HepG2 (cell line): ENCODE measurements around the gene HSD11B2. TPM values are rescaled to one million over a fixed set of nuclear protein-coding genes. Genes with fewer than 3 reads are reported as not detected.

ENCODE experiments used
- ATAD3A ChIP-seq: sonication (generic); formaldehyde crosslinking; IDR thresholded peaks from 2 replicates; pipeline ENCODE4 v1.4.0; 2020; ENCODE audit warnings: missing genetic modification reagents
- GATA4 ChIP-seq: sonication (generic); IDR thresholded peaks from 2 replicates; pipeline ENCODE4 v1.6.1; 2016; ENCODE audit warnings: antibody characterized with exemption, low read depth, borderline replicate concordance
- GATAD1 ChIP-seq: IDR thresholded peaks from 2 replicates; pipeline ENCODE4 v1.6.1; 2016; ENCODE audit warnings: missing genetic modification reagents, missing compliant biosample characterization
- HHEX ChIP-seq: IDR thresholded peaks from 2 replicates; pipeline ENCODE4 v1.6.1; 2016; ENCODE audit warnings: control low read depth
- KLF16 ChIP-seq, 2 experiments: sonication (generic) in 1 of 2; formaldehyde crosslinking in 1 of 2; IDR thresholded peaks; 2 replicates each; pipeline versions ENCODE4 v1.6.1 to v1.8.0; 2016 to 2023; ENCODE audit warnings: missing genetic modification reagents in 2 of 2, missing compliant biosample characterization in 1 of 2
- MTF2 ChIP-seq: sonication (generic); formaldehyde crosslinking; IDR thresholded peaks from 2 replicates; pipeline ENCODE4 v1.5.0; 2020; ENCODE audit warnings: missing genetic modification reagents, borderline replicate concordance
- NRL ChIP-seq: sonication (generic); formaldehyde crosslinking; IDR thresholded peaks from 2 replicates; pipeline ENCODE4 v1.5.0; 2020; ENCODE audit warnings: missing genetic modification reagents, mild to moderate bottlenecking, moderate library complexity, borderline replicate concordance
- PAWR ChIP-seq: sonication (generic); formaldehyde crosslinking; IDR thresholded peaks from 2 replicates; pipeline ENCODE4 v1.4.0; 2020; ENCODE audit warnings: missing genetic modification reagents, mild to moderate bottlenecking, borderline replicate concordance
- PHF20 ChIP-seq: sonication (generic); formaldehyde crosslinking; IDR thresholded peaks from 2 replicates; pipeline ENCODE4 v1.5.0; 2020; ENCODE audit warnings: mild to moderate bottlenecking, missing genetic modification reagents
- POLR2A ChIP-seq, 2 experiments: IDR thresholded peaks; 2 replicates each; pipeline ENCODE4 v1.6.1; 2011; ENCODE audit warnings: low read depth in 2 of 2, low read length in 2 of 2, mild to moderate bottlenecking in 1 of 2, moderate library complexity in 1 of 2; ENCODE audit not compliant: insufficient read depth in 1 of 2
- SIN3A ChIP-seq: IDR thresholded peaks from 2 replicates; pipeline ENCODE4 v1.6.1; 2011; ENCODE audit warnings: low read depth, mild to moderate bottlenecking, control low read depth, low read length, borderline replicate concordance
- SIN3B ChIP-seq: fragments of 150-350 bp; IDR thresholded peaks from 2 replicates; pipeline ENCODE4 v1.6.1; 2014; ENCODE audit warnings: low read length
- SIX4 ChIP-seq: sonication (generic); formaldehyde crosslinking; IDR thresholded peaks from 2 replicates; pipeline ENCODE4 v1.4.0; 2020; ENCODE audit warnings: missing genetic modification reagents
- SMARCC2 ChIP-seq: fragments of 450-650 bp; IDR thresholded peaks from 2 replicates; pipeline ENCODE4 v1.6.1; 2017; ENCODE audit warnings: antibody characterized with exemption, mild to moderate bottlenecking
- SOX6 ChIP-seq, 2 experiments: fragments of 450-650 bp in 1 of 2; sonication (generic) in 1 of 2; formaldehyde crosslinking in 1 of 2; IDR thresholded peaks; 2 replicates each; pipeline versions ENCODE4 v1.4.0 to v1.6.1; 2017 to 2020; ENCODE audit warnings: antibody characterized with exemption in 1 of 2, mild to moderate bottlenecking in 1 of 2, missing genetic modification reagents in 1 of 2
- ZC3H4 ChIP-seq: sonication (generic); formaldehyde crosslinking; IDR thresholded peaks from 2 replicates; pipeline ENCODE4 v1.4.0; 2020; ENCODE audit warnings: missing genetic modification reagents, borderline replicate concordance
- ZNF124 ChIP-seq: sonication (generic); formaldehyde crosslinking; IDR thresholded peaks from 2 replicates; pipeline ENCODE4 v1.4.0; 2020; ENCODE audit warnings: missing genetic modification reagents
- ZNF44 ChIP-seq: sonication (generic); formaldehyde crosslinking; IDR thresholded peaks from 2 replicates; pipeline ENCODE4 v1.5.1; 2020; ENCODE audit warnings: mild to moderate bottlenecking, missing genetic modification reagents
- ZNF468 ChIP-seq: sonication (generic); formaldehyde crosslinking; IDR thresholded peaks from 2 replicates; pipeline ENCODE4 v1.8.0; 2022; ENCODE audit warnings: mild to moderate bottlenecking, moderate library complexity, missing genetic modification reagents
- ZNF713 ChIP-seq: sonication (generic); formaldehyde crosslinking; IDR thresholded peaks from 2 replicates; pipeline ENCODE4 v1.4.0; 2020; ENCODE audit warnings: mild to moderate bottlenecking, missing genetic modification reagents
- ZNF75D ChIP-seq: sonication (generic); formaldehyde crosslinking; IDR thresholded peaks from 2 replicates; pipeline ENCODE4 v1.8.1; 2023; ENCODE audit warnings: missing genetic modification reagents, mild to moderate bottlenecking, borderline replicate concordance
- ZNF761 ChIP-seq: sonication (generic); formaldehyde crosslinking; conservative IDR thresholded peaks from 2 replicates; pipeline ENCODE4 v1.4.0; 2020; ENCODE audit warnings: mild to moderate bottlenecking, missing genetic modification reagents
- ZNF83 ChIP-seq: sonication (generic); formaldehyde crosslinking; IDR thresholded peaks from 2 replicates; pipeline ENCODE4 v1.4.0; 2020; ENCODE audit warnings: missing genetic modification reagents, mild to moderate bottlenecking, borderline replicate concordance
- polyA plus RNA-seq, 8 experiments: library from polyadenylated mRNA; depleted of rRNA in 3 of 8; stranded (reverse) in 7 of 8; unstranded in 1 of 8; fragments of >200 nt; fragmentation: Illumina TruSeq in 4 of 8; extraction: Trizol in 4 of 8; gene quantifications; 2 replicates each; pipeline versions ENCODE4 v1.2.1 to v1.2.3, GENCODE V29; 2011 to 2016; ENCODE audit warnings: low read depth in 4 of 8, missing spikeins in 1 of 8, mixed read lengths in 1 of 8; ENCODE audit not compliant: insufficient read depth in 1 of 8
- total RNA-seq, 5 experiments: library from RNA; depleted of rRNA; stranded (reverse); fragments of >200 nt; fragmentation: Illumina TruSeq; extraction: Trizol; gene quantifications; 2 replicates each; pipeline ENCODE4 v1.2.3, GENCODE V29; 2016; ENCODE audit warnings: low read depth in 1 of 5
- TF ChIP-seq, protein P1 (sequence below): sonication (generic); formaldehyde crosslinking; IDR thresholded peaks from 2 replicates; pipeline ENCODE4 v1.4.0; 2020; ENCODE audit warnings: missing genetic modification reagents
- TF ChIP-seq, protein P2 (sequence below): sonication (generic); formaldehyde crosslinking; IDR thresholded peaks from 2 replicates; pipeline ENCODE4 v1.8.0; 2022; ENCODE audit warnings: low read depth, missing genetic modification reagents
- TF ChIP-seq, protein P3 (sequence below): sonication (generic); formaldehyde crosslinking; IDR thresholded peaks from 2 replicates; pipeline ENCODE4 v1.4.0; 2020; ENCODE audit warnings: missing genetic modification reagents, mild to moderate bottlenecking, borderline replicate concordance

Gene HSD11B2
- total and polyA plus RNA-seq, 2 of the 13 experiments (the other 11 are each of a cell fraction or from before 2014, with no cell fraction given) = 8.9 to 13.6 TPM

DNA sequence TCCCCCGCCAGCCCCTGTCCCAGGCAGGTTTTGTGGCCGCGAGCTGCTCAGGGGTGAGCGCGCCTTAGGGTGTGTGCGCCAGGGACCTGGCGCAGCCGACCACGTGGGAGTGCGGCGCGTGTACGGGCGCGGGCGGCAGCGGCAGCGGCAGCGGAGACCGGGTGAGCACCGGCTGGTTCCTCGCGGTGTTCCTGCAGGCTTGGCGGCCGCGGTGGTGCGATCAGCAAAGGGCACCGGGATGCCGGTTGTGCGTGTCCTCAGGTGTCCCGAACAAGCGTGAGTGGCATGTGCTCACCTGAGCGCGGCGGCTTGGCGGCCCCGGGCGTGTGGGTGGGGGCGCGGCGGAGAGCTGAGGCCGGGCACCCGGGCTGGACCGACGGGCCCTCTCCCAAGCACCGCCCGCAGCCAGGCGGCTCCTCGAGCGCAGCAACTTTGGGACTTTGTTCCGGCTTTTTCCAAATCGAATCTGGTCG lies 381 bp upstream of the HSD11B2 start (continued):
- TF ChIP-seq, protein P1, sequence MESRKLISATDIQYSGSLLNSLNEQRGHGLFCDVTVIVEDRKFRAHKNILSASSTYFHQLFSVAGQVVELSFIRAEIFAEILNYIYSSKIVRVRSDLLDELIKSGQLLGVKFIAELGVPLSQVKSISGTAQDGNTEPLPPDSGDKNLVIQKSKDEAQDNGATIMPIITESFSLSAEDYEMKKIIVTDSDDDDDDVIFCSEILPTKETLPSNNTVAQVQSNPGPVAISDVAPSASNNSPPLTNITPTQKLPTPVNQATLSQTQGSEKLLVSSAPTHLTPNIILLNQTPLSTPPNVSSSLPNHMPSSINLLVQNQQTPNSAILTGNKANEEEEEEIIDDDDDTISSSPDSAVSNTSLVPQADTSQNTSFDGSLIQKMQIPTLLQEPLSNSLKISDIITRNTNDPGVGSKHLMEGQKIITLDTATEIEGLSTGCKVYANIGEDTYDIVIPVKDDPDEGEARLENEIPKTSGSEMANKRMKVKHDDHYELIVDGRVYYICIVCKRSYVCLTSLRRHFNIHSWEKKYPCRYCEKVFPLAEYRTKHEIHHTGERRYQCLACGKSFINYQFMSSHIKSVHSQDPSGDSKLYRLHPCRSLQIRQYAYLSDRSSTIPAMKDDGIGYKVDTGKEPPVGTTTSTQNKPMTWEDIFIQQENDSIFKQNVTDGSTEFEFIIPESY (CRISPR knock-in tag) = no peak
- TF ChIP-seq SMARCC2 (no peak), ZNF75D (CRISPR knock-in tag) (no peak; the same call in 1 of the 2 replicates), ZNF468 (peak; percentile 85; the same call in 1 of the 2 replicates), ZNF83 (CRISPR knock-in tag) (peak; percentile 90), ZNF44 (peak; percentile 90; the same call in 1 of the 2 replicates), MTF2 (CRISPR knock-in tag) (no peak), POLR2A (IDR thresholded peaks at IDR 0.05; ENCODE audit: insufficient read depth in 1 of 2, low read depth in 2 of 2, low read length in 2 of 2) (peak in 1 of 2 experiments; percentile 78; a peak in 2 of 4 replicates), HHEX (CRISPR knock-in tag) (no peak), SIN3B (no peak), ZNF713 (CRISPR knock-in tag) (no peak), ATAD3A (CRISPR knock-in tag) (0 out of 2 replicates have a peak, but pooled peaks have one; percentile 33), GATAD1 (CRISPR knock-in tag) (no peak), NRL (peak; percentile 78), SIX4 (no peak), PHF20 (CRISPR knock-in tag) (no peak), PAWR (peak; percentile 90; the same call in 1 of the 2 replicates), ZNF124 (CRISPR knock-in tag) (no peak), SIN3A (peak; percentile 60; the same call in 1 of the 2 replicates), GATA4 (no peak; the same call in 1 of the 2 replicates), SOX6 (IDR thresholded peaks at IDR 0.05) (no peak), SOX6 (CRISPR knock-in tag; IDR thresholded peaks at IDR 0.05) (peak; percentile 59), KLF16 (CRISPR knock-in tag; IDR thresholded peaks at IDR 0.05) (peak in 1 of 2 experiments; percentile 57; a peak in 2 of 4 replicates), ZNF761 (peak; percentile 91), ZC3H4 (CRISPR knock-in tag) (no peak)
- TF ChIP-seq, protein P2, sequence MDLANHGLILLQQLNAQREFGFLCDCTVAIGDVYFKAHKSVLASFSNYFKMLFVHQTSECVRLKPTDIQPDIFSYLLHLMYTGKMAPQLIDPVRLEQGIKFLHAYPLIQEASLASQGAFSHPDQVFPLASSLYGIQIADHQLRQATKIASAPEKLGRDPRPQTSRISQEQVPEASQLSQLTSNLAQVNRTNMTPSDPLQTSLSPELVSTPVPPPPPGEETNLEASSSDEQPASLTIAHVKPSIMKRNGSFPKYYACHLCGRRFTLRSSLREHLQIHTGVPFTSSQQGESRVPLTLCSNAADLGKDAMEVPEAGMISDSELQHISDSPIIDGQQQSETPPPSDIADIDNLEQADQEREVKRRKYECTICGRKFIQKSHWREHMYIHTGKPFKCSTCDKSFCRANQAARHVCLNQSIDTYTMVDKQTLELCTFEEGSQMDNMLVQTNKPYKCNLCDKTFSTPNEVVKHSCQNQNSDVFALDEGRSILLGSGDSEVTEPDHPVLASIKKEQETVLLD (CRISPR knock-in tag) = no peak
- TF ChIP-seq, protein P3, sequence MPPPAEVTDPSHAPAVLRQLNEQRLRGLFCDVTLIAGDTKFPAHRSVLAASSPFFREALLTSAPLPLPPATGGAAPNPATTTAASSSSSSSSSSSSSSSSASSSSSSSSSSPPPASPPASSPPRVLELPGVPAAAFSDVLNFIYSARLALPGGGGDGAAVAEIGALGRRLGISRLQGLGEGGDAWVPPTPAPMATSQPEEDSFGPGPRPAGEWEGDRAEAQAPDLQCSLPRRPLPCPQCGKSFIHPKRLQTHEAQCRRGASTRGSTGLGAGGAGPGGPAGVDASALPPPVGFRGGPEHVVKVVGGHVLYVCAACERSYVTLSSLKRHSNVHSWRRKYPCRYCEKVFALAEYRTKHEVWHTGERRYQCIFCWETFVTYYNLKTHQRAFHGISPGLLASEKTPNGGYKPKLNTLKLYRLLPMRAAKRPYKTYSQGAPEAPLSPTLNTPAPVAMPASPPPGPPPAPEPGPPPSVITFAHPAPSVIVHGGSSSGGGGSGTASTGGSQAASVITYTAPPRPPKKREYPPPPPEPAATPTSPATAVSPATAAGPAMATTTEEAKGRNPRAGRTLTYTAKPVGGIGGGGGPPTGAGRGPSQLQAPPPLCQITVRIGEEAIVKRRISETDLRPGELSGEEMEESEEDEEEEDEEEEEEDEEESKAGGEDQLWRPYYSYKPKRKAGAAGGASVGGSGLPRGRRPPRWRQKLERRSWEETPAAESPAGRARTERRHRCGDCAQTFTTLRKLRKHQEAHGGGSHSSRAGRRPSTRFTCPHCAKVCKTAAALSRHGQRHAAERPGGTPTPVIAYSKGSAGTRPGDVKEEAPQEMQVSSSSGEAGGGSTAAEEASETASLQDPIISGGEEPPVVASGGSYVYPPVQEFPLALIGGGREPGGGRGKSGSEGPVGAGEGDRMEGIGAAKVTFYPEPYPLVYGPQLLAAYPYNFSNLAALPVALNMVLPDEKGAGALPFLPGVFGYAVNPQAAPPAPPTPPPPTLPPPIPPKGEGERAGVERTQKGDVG (CRISPR knock-in tag) = peak; percentile 72; the same call in 1 of the 2 replicates
